CD8-positive, alpha-beta memory T cell (primary cell): Measurements from ENCODE around the gene GATM. TPM values are rescaled to one million over a fixed set of nuclear protein-coding genes. Genes with fewer than 3 reads are reported as not detected.

Experiments used
- CTCF ChIA-PET: fragments of 350-600 bp; sonication (Branson Sonifier 250); formaldehyde crosslinking; loops from one replicate; lab custom pipeline; 2021; ENCODE audit warnings: antibody characterized with exemption; lab: Charles Lee
- POLR2A ChIA-PET: fragments of 350-600 bp; sonication (Branson Sonifier 250); formaldehyde crosslinking; loops from one replicate; lab custom pipeline; 2021; ENCODE audit warnings: antibody characterized with exemption; lab: Charles Lee
- DNase-seq, 5 donors: peaks; one replicate each; pipeline versions ENCODE4 v3.0.0 to v3.0.0-alpha.2; 2020 to 2022; ENCODE audit warnings: mixed read lengths in 1 of 5
- H3K27ac ChIP-seq: one replicate; pipeline ENCODE4 v1.7.0; 2013; ENCODE audit warnings: low read depth, mild to moderate bottlenecking, low read length, moderate library complexity
- H3K27me3 ChIP-seq: 2 replicates; pipeline ENCODE4 v1.7.0; 2013; ENCODE audit warnings: low read length, mild to moderate bottlenecking; ENCODE audit not compliant: insufficient read depth, poor library complexity, severe bottlenecking
- H3K36me3 ChIP-seq: 2 replicates; pipeline ENCODE4 v1.7.0; 2013; ENCODE audit warnings: mild to moderate bottlenecking, low read length, moderate library complexity; ENCODE audit not compliant: insufficient read depth
- H3K4me1 ChIP-seq: 2 replicates; pipeline ENCODE4 v1.7.0; 2013; ENCODE audit warnings: mild to moderate bottlenecking, low read length, moderate library complexity; ENCODE audit not compliant: insufficient read depth
- H3K4me3 ChIP-seq: 2 replicates; pipeline ENCODE4 v1.7.0; 2013; ENCODE audit warnings: mild to moderate bottlenecking, low read length
- H3K9me3 ChIP-seq: 2 replicates; pipeline ENCODE4 v1.7.0; 2013; ENCODE audit warnings: mild to moderate bottlenecking, low read length
- H3K27ac Mint-ChIP-seq, 8 donors: one replicate each; pipeline ENCODE4 v1.8.0; 2020 to 2021; ENCODE audit warnings: mixed read lengths in 8 of 8, mild to moderate bottlenecking in 6 of 8, inconsistent platforms in 3 of 8, moderate library complexity in 3 of 8
- H3K27me3 Mint-ChIP-seq, 2 donors: one replicate each; pipeline ENCODE4 v1.8.0; 2020 to 2021; ENCODE audit warnings: mixed read lengths in 2 of 2, mild to moderate bottlenecking in 1 of 2, moderate library complexity in 1 of 2
- H3K36me3 Mint-ChIP-seq, 3 donors: one replicate each; pipeline ENCODE4 v1.8.0; 2020 to 2021; ENCODE audit warnings: mixed read lengths in 3 of 3, inconsistent platforms in 1 of 3, mild to moderate bottlenecking in 1 of 3
- H3K4me1 Mint-ChIP-seq, 3 donors: one replicate each; pipeline ENCODE4 v1.8.0; 2020 to 2021; ENCODE audit warnings: mixed read lengths in 3 of 3, inconsistent platforms in 1 of 3, mild to moderate bottlenecking in 1 of 3
- H3K4me3 Mint-ChIP-seq, 7 donors: one replicate each; pipeline ENCODE4 v1.8.0; 2020 to 2021; ENCODE audit warnings: mixed read lengths in 7 of 7, mild to moderate bottlenecking in 6 of 7, moderate library complexity in 4 of 7, inconsistent platforms in 2 of 7
- H3K9me3 Mint-ChIP-seq, 5 donors: one replicate each; pipeline ENCODE4 v1.8.0; 2020 to 2022; ENCODE audit warnings: mixed read lengths in 5 of 5, mild to moderate bottlenecking in 3 of 5, moderate library complexity in 2 of 5, inconsistent platforms in 1 of 5
- polyA plus RNA-seq: library from polyadenylated mRNA; unstranded; fragments of 300-500 nt; fragmentation: Illumina TruSeq; gene quantifications from one replicate; pipeline ENCODE4 v1.2.3, GENCODE V29; 2021
- total RNA-seq, 2 experiments: library from RNA; stranded (reverse); gene quantifications; one replicate each; pipeline ENCODE4 v1.2.3, GENCODE V29; 2021

Gene GATM
- total RNA-seq: 1 to 10 TPM; 1.9 to 2.4 TPM
- 0.43 TPM for polyA plus RNA-seq

GRCh38 chr15:45378149-45378912 is at the start of gene GATM:
TSS of gene GATM (minus strand) at chr15:45378544. CDS start at chr15:45378453, 91 bp downstream.
- ChIA-PET CTCF (no interaction called here), POLR2A (no interaction called here)
- Histone ChIP-seq H3K27me3 (peaks cover 34% of the 10 kb centered on the region), H3K4me3 (peak within 1 kb of the TSS; percentile 57), H3K4me1 (peaks cover 11% of the 10 kb centered on the region), H3K9me3 (no peaks in the 10 kb centered on the region), H3K27ac (no peak within 1 kb of the TSS), H3K36me3 (no peaks in the 10 kb centered on the region)
- Mint-ChIP-seq H3K4me1 (peaks cover 14 to 22% (median 22%) of the 10 kb centered on the region in 3 donors), H3K27me3 (peaks cover 55 to 76% of the 10 kb centered on the region in 2 donors), H3K4me3 (peak within 1 kb of the TSS; percentile 53 to 80 (median 74)), H3K9me3 (peaks cover 0 to 2% (median 0%) of the 10 kb centered on the region in 5 donors), H3K27ac (peak within 1 kb of the TSS in 2 of 8 donors; percentile 1 to 20), H3K36me3 (peaks cover 0 to 3% (median 0%) of the 10 kb centered on the region in 3 donors)
- peak; percentile 4 to 55 (median 15) for DNase-seq

GRCh38 chr15:45427085-45427484 is 48.7 kb upstream of the GATM start:
- H3K4me3 ChIP-seq: no peak overlapping the region
- H3K9me3 ChIP-seq: no peaks in the 10 kb centered on the region
- Mint-ChIP-seq H3K27me3 (no peaks in the 10 kb centered on the region), H3K27ac (no peak overlapping the region), H3K9me3 (no peaks in the 10 kb centered on the region), H3K4me3 (no peak overlapping the region), H3K36me3 (peaks cover 0 to 8% (median 6%) of the 10 kb centered on the region in 3 donors), H3K4me1 (peaks cover 5% of the 10 kb centered on the region in 3 donors)
- no peak overlapping the region for H3K27ac ChIP-seq
- DNase-seq: no peak
- no peaks in the 10 kb centered on the region for H3K4me1 ChIP-seq
- no peaks in the 10 kb centered on the region for H3K36me3 ChIP-seq
- ChIA-PET CTCF (interaction anchor here (1.0 to 3.3 kb wide), 2 partner anchors 31 to 187 kb away, joined by 3 to 15 read pairs; no protein-coding TSS in a partner anchor), POLR2A (no interaction called here)
- H3K27me3 ChIP-seq: no peaks in the 10 kb centered on the region

GRCh38 chr15:45425135-45425534 is 46.8 kb upstream of the GATM start:
- Histone ChIP-seq H3K27ac (no peak overlapping the region), H3K9me3 (no peaks in the 10 kb centered on the region), H3K27me3 (no peaks in the 10 kb centered on the region), H3K36me3 (peaks cover 6% of the 10 kb centered on the region), H3K4me3 (no peak overlapping the region), H3K4me1 (no peaks in the 10 kb centered on the region)
- no peaks in the 10 kb centered on the region for H3K9me3 Mint-ChIP-seq
- ChIA-PET CTCF (interaction anchor here (3.3 kb wide), 1 partner anchor 32 kb away, joined by 15 read pairs; no protein-coding TSS in a partner anchor), POLR2A (no interaction called here)
- no peak for DNase-seq
- H3K4me1 Mint-ChIP-seq: peaks cover 0 to 4% (median 0%) of the 10 kb centered on the region in 3 donors
- no peak overlapping the region for H3K4me3 Mint-ChIP-seq
- no peak overlapping the region for H3K27ac Mint-ChIP-seq
- no peaks in the 10 kb centered on the region for H3K27me3 Mint-ChIP-seq
- H3K36me3 Mint-ChIP-seq: peaks cover 6 to 25% (median 9%) of the 10 kb centered on the region in 3 donors

GRCh38 chr15:45424429-45424828 is 46.1 kb upstream of the GATM start:
- ChIA-PET POLR2A (no interaction called here), CTCF (interaction anchor here (0.8 kb wide), 1 partner anchor 189 kb away, joined by 3 read pairs; no protein-coding TSS in a partner anchor)
- Histone ChIP-seq H3K27ac (no peak overlapping the region), H3K4me1 (no peaks in the 10 kb centered on the region), H3K9me3 (no peaks in the 10 kb centered on the region), H3K27me3 (no peaks in the 10 kb centered on the region), H3K4me3 (no peak overlapping the region), H3K36me3 (peaks cover 8% of the 10 kb centered on the region)
- H3K4me3 Mint-ChIP-seq: no peak overlapping the region
- H3K27me3 Mint-ChIP-seq: no peaks in the 10 kb centered on the region
- DNase-seq: no peak
- peaks cover 8 to 32% (median 10%) of the 10 kb centered on the region in 3 donors for H3K36me3 Mint-ChIP-seq
- no peaks in the 10 kb centered on the region for H3K9me3 Mint-ChIP-seq
- H3K4me1 Mint-ChIP-seq: peaks cover 0 to 1% (median 0%) of the 10 kb centered on the region in 3 donors
- H3K27ac Mint-ChIP-seq: no peak overlapping the region

- H3K9me3 Mint-ChIP-seq: no peaks in the 10 kb centered on the region
- no peaks in the 10 kb centered on the region for H3K27me3 Mint-ChIP-seq
- H3K36me3 Mint-ChIP-seq: peaks cover 18 to 84% (median 20%) of the 10 kb centered on the region in 3 donors
- peaks cover 12% of the 10 kb centered on the region for H3K4me1 ChIP-seq
- peak overlapping the region in 1 of 8 donors; percentile 36 for H3K27ac Mint-ChIP-seq
- no peaks in the 10 kb centered on the region for H3K9me3 ChIP-seq
- H3K27me3 ChIP-seq: no peaks in the 10 kb centered on the region
- no peak overlapping the region for H3K27ac ChIP-seq
- no peak for DNase-seq
- H3K36me3 ChIP-seq: peaks cover 32% of the 10 kb centered on the region
- no peak overlapping the region for H3K4me3 Mint-ChIP-seq
- CTCF ChIA-PET: no interaction called here
- no peak overlapping the region for H3K4me3 ChIP-seq
- H3K4me1 Mint-ChIP-seq: peaks cover 21 to 22% (median 22%) of the 10 kb centered on the region in 3 donors
- POLR2A ChIA-PET: no interaction called here
Observed at GRCh38 chr15:45417303-45417950, 39.1 kb upstream of the GATM start.

- Mint-ChIP-seq H3K27ac (peak overlapping the region in 7 of 8 donors; percentile 11 to 91 (median 66)), H3K27me3 (no peaks in the 10 kb centered on the region), H3K36me3 (peaks cover 10 to 82% (median 19%) of the 10 kb centered on the region in 3 donors), H3K9me3 (no peaks in the 10 kb centered on the region), H3K4me3 (no peak overlapping the region), H3K4me1 (peaks cover 22 to 30% (median 26%) of the 10 kb centered on the region in 3 donors)
- CTCF ChIA-PET: interaction anchor here (1.4 to 1.7 kb wide), 2 partner anchors 15 to 252 kb away, joined by 4 to 8 read pairs; no protein-coding TSS in a partner anchor
- no peaks in the 10 kb centered on the region for H3K9me3 ChIP-seq
- H3K4me3 ChIP-seq: no peak overlapping the region
- H3K27ac ChIP-seq: no peak overlapping the region
- no peak for DNase-seq
- no peaks in the 10 kb centered on the region for H3K27me3 ChIP-seq
- peaks cover 12% of the 10 kb centered on the region for H3K4me1 ChIP-seq
- peaks cover 33% of the 10 kb centered on the region for H3K36me3 ChIP-seq
- POLR2A ChIA-PET: interaction anchor here (2.5 kb wide), 1 partner anchor 12 kb away, joined by 10 read pairs; a partner anchor contains a TSS
Observed at GRCh38 chr15:45414215-45414885, 36.0 kb upstream of the GATM start.

GRCh38 chr15:45409596-45409995 is 31.3 kb upstream of the GATM start:
- peak overlapping the region in 2 of 8 donors; percentile 26 to 63 for H3K27ac Mint-ChIP-seq
- no peak overlapping the region for H3K4me3 Mint-ChIP-seq
- H3K27me3 Mint-ChIP-seq: no peaks in the 10 kb centered on the region
- Histone ChIP-seq H3K4me1 (peaks cover 11% of the 10 kb centered on the region), H3K27ac (no peak overlapping the region), H3K36me3 (peaks cover 23% of the 10 kb centered on the region), H3K4me3 (no peak overlapping the region), H3K27me3 (no peaks in the 10 kb centered on the region), H3K9me3 (no peaks in the 10 kb centered on the region)
- CTCF ChIA-PET: interaction anchor here (1.2 kb wide), 1 partner anchor 20 kb away, joined by 4 read pairs; no protein-coding TSS in a partner anchor
- POLR2A ChIA-PET: no interaction called here
- H3K9me3 Mint-ChIP-seq: no peaks in the 10 kb centered on the region
- H3K4me1 Mint-ChIP-seq: peaks cover 45 to 68% (median 55%) of the 10 kb centered on the region in 3 donors
- H3K36me3 Mint-ChIP-seq: peaks cover 0 to 84% (median 13%) of the 10 kb centered on the region in 3 donors
- DNase-seq: no peak
